Activated CD4-positive, alpha-beta T cell treated with anti-CD3 and anti-CD28 coated beads, Interleukin-2, amount 10 ng/mL, durations not matched to agents 24 days and 14 days (primary cell): ENCODE data around the gene EMX2. TPM values are rescaled to one million over a fixed set of nuclear protein-coding genes. Genes with fewer than 3 reads are reported as not detected.
A peak's percentile ranks its signal among the peaks of the same experiment; 100 is the strongest.

Source experiments
- DNase-seq: peaks from one replicate; pipeline ENCODE4 v3.0.0; 2022
- H3K27ac Mint-ChIP-seq: one replicate; pipeline ENCODE4 v1.8.0; 2022; ENCODE audit warnings: mild to moderate bottlenecking, mixed read lengths
- H3K27me3 Mint-ChIP-seq: one replicate; pipeline ENCODE4 v1.8.0; 2022; ENCODE audit warnings: mixed read lengths
- H3K36me3 Mint-ChIP-seq: one replicate; pipeline ENCODE4 v1.8.0; 2022; ENCODE audit warnings: low read depth, mild to moderate bottlenecking, mixed read lengths
- H3K4me1 Mint-ChIP-seq: one replicate; pipeline ENCODE4 v1.8.0; 2021; ENCODE audit warnings: mixed read lengths
- H3K4me3 Mint-ChIP-seq: one replicate; pipeline ENCODE4 v1.8.0; 2022; ENCODE audit warnings: mild to moderate bottlenecking, moderate library complexity, mixed read lengths
- H3K9me3 Mint-ChIP-seq: one replicate; pipeline ENCODE4 v1.8.0; 2021; ENCODE audit warnings: mixed read lengths
- intact Hi-C: fragments of 100-400 bp; cut with micrococcal nuclease; formaldehyde crosslinking; loops from one replicate; pipeline ENCODE4 v1.15.1; 2023
- total RNA-seq: library from RNA; stranded (reverse); gene quantifications from 2 replicates; pipeline ENCODE4 v1.2.3, GENCODE V29; 2022

The EMX2 gene
- total RNA-seq, 1 donor from 2014 or later: not detected

DNA sequence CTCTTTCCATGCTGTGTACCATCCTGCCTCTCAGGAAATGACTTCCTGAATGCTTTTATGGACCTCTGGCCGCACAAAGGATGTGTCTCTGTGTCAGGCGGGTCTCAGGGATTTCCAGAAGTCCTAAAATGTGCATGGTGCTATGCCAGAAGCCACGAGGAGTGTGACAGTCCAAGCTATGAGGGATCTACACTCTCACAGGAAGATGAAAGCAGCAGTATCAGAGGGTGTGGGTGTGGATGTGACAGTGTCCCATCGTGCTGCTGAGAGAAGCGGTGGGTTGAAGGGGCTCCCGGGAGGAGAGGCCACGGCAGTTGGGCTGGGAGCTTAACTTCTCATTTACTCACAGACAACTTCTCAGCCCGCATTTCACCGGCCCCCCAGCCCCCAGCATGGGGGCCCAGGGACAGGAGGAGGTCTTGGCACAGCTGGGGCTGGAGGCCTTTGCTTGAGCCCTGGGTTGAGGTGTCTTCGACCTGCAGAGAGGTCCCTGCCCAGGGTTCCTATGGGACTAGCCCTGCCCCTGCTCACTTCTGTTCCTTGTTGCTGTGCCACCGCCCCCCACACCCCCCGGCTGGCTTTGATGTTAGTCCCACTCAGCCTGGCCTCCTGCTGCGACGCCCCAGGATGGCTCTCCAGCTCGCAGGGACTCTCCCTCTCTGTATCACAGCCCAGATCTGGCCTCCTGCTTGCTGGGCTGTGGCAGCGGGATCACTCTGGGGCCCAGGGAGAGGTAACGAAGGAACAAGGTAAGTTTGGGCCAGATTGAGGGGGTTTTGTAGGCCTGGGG is 30.8 kb upstream of the EMX2 start:
- peaks cover 6% of the 10 kb centered on the region for H3K27me3 Mint-ChIP-seq
- H3K9me3 Mint-ChIP-seq: no peaks in the 10 kb centered on the region
- DNase-seq: no peak

DNA sequence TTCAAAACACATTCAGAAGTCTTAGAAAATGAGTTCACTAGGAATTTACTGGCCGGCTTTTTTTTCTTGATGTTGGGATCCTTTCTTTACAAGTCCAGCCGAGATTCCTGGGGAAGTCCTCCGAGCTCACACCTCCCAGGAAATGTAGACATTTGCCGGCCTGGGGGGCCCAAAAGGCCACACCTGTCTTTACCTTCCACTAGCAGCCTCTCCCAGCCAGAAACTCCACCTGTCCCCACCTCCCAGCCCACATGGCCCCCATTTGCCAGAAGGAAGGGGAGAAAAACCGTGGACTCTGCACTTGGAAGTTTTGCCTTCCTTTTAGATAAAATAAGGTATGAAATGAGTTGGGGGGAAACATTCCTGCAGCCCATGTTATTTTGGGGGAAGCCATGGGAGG is 27.6 kb upstream of the EMX2 start:
- H3K36me3 Mint-ChIP-seq: no peaks in the 10 kb centered on the region
- H3K4me1 Mint-ChIP-seq: no peaks in the 10 kb centered on the region
- H3K9me3 Mint-ChIP-seq: no peaks in the 10 kb centered on the region
- no peak for DNase-seq
- H3K4me3 Mint-ChIP-seq: no peak overlapping the region
- H3K27ac Mint-ChIP-seq: no peak overlapping the region
- intact Hi-C loops: no loop called here
- H3K27me3 Mint-ChIP-seq: peaks cover 10% of the 10 kb centered on the region

More for the DNA sequence above, 30.8 kb upstream of the EMX2 start:
- Mint-ChIP-seq H3K27ac (no peak overlapping the region), H3K4me3 (no peak overlapping the region), H3K4me1 (no peaks in the 10 kb centered on the region), H3K36me3 (no peaks in the 10 kb centered on the region)
- intact Hi-C loops: no loop called here

GRCh38 chr10:117516681-117517080 is 25.9 kb upstream of the EMX2 start:
- Mint-ChIP-seq H3K36me3 (no peaks in the 10 kb centered on the region), H3K27me3 (peaks cover 17% of the 10 kb centered on the region), H3K27ac (no peak overlapping the region), H3K4me1 (no peaks in the 10 kb centered on the region), H3K9me3 (no peaks in the 10 kb centered on the region), H3K4me3 (no peak overlapping the region)
- DNase-seq: no peak
- intact Hi-C loops: no loop called here

DNA sequence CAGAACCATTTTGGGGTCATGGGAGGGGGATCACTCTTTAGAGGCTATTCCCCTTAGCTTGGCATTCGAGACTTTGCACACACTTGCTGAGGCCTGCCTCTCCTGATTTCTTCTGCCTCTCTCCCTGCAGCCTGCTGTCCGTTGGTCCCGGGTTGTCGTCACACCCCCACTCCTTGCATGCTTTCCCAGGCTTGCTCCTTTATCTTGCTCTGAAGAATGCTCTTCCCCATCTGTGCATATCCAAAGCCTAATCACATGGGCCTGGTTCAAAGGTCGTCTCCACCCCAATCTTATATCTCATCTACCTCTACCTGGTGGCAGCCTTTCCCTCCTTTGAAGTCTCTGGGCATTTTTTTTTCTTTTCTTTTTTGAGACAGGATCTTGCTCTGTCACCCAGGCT is 24.3 kb upstream of the EMX2 start:
- H3K27ac Mint-ChIP-seq: no peak overlapping the region
- H3K36me3 Mint-ChIP-seq: no peaks in the 10 kb centered on the region
- intact Hi-C loops: no loop called here
- no peaks in the 10 kb centered on the region for H3K4me1 Mint-ChIP-seq
- H3K27me3 Mint-ChIP-seq: peaks cover 17% of the 10 kb centered on the region
- no peak for DNase-seq
- H3K9me3 Mint-ChIP-seq: no peaks in the 10 kb centered on the region
- H3K4me3 Mint-ChIP-seq: no peak overlapping the region

GRCh38 chr10:117519286-117519685 is 23.3 kb upstream of the EMX2 start:
- intact Hi-C loops: no loop called here
- H3K4me3 Mint-ChIP-seq: no peak overlapping the region
- no peak overlapping the region for H3K27ac Mint-ChIP-seq
- no peak for DNase-seq
- H3K9me3 Mint-ChIP-seq: no peaks in the 10 kb centered on the region
- no peaks in the 10 kb centered on the region for H3K36me3 Mint-ChIP-seq
- H3K27me3 Mint-ChIP-seq: peaks cover 16% of the 10 kb centered on the region
- no peaks in the 10 kb centered on the region for H3K4me1 Mint-ChIP-seq

- no peak for DNase-seq
- Mint-ChIP-seq H3K4me3 (no peak overlapping the region), H3K27me3 (peaks cover 18% of the 10 kb centered on the region), H3K27ac (no peak overlapping the region), H3K9me3 (no peaks in the 10 kb centered on the region), H3K36me3 (no peaks in the 10 kb centered on the region), H3K4me1 (no peaks in the 10 kb centered on the region)
- intact Hi-C loops: no loop called here
Observed at GRCh38 chr10:117519879-117520278, 22.7 kb upstream of the EMX2 start.

- no peaks in the 10 kb centered on the region for H3K4me1 Mint-ChIP-seq
- H3K27me3 Mint-ChIP-seq: peaks cover 66% of the 10 kb centered on the region
- H3K27ac Mint-ChIP-seq: no peak overlapping the region
- H3K36me3 Mint-ChIP-seq: no peaks in the 10 kb centered on the region
- no peak for DNase-seq
- intact Hi-C loops: loop anchor here (5.0 to 10.0 kb wide), 3 partner anchors 304 to 1256 kb away; partner anchors contain the start of gene GFRA1
- H3K9me3 Mint-ChIP-seq: no peaks in the 10 kb centered on the region
- H3K4me3 Mint-ChIP-seq: no peak overlapping the region
Observed at GRCh38 chr10:117530791-117531190, 11.8 kb upstream of the EMX2 start.

DNA sequence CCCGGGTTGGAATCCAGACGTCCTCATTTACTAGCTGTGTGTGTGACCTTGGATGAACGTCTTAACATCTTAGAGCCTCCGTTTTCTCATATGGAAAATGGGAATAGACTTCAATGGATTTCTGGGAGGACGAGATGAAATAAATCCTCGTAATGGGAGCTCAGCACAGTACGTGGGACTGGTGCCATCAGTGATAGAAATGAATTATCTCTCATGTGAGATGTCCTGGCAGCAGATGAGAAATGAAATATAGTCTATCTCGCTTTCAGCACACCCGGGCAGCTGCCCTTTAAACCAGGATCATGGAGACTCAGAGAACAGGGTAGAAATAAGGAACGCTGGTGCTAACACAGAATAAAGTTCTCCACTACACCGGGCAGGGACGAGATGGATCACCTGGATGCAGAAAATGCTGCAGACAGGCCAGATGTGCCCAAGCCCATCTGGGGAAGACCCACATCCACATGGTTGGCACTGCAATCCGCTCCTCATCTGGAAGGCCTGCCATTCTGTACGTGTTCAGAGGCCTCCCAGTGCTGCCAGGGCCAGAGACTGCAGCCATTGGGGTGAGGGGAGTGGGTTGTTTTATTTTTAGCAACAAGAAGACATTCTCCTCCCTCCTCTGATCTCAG is 11.1 kb upstream of the EMX2 start:
- Mint-ChIP-seq H3K36me3 (no peaks in the 10 kb centered on the region), H3K4me3 (no peak overlapping the region), H3K4me1 (no peaks in the 10 kb centered on the region), H3K9me3 (no peaks in the 10 kb centered on the region), H3K27me3 (peaks cover 71% of the 10 kb centered on the region), H3K27ac (no peak overlapping the region)
- intact Hi-C loops: loop anchor here (5.0 to 10.0 kb wide), 3 partner anchors 303 to 1257 kb away; partner anchors contain the start of gene GFRA1
- DNase-seq: no peak

DNA sequence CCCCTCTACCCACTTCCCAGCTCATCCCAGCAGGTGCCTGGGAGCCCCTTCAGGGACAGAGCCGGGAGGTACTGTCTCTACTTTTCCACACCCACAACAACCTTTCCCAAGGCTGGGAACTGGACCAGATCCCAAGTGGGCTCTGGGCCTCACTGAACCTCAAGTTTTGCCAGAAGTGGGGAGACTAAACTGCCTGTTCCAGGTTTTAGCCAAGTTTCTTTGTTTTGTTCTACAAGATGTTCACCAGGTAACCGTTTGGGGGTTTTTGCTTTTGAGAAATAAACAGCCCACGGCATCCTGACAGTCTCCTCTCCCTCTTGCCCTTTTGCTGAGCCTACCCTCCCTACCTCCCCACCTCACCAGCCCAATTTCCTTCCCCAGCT is 10.6 kb upstream of the EMX2 start:
- no peaks in the 10 kb centered on the region for H3K4me1 Mint-ChIP-seq
- DNase-seq: no peak
- no peaks in the 10 kb centered on the region for H3K9me3 Mint-ChIP-seq
- H3K27ac Mint-ChIP-seq: no peak overlapping the region
- H3K36me3 Mint-ChIP-seq: no peaks in the 10 kb centered on the region
- H3K27me3 Mint-ChIP-seq: peaks cover 76% of the 10 kb centered on the region
- intact Hi-C loops: loop anchor here (5.0 to 10.0 kb wide), 3 partner anchors 303 to 1257 kb away; partner anchors contain the start of gene GFRA1
- H3K4me3 Mint-ChIP-seq: no peak overlapping the region

DNA sequence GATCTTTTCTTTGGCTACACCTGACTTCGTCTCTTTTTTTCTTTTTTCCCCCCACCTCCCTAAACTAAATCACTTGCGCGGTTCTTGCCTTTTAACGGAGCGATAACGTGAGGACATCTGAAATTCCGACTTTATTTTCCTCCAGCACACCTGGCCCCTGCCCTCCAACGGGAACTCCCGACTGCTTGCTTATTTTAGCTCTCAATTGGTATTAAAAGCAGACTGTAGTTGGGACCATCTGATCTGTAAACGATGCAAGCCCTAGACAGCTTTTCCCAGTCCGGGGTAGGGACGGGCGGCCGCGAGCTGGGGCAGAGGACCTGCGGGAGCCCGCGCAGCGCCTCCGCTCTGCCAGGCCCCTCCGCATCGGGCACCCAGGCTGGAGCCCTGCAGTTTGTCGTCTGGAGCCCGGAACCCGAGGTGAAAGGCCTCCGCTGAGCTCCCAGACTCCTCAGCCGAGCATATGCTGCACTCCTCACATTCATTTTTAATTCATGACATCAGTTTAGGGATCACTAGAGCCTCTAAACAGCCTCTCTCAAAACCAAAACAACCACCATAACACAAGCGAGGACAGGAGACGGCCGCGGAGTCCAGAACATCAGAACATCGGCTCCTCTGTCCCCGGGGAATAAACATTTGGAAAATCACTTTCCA is 10.0 kb upstream of the EMX2 start:
- intact Hi-C loops: loop anchor here (1.0 to 10.0 kb wide), 4 partner anchors 14 to 1258 kb away; partner anchors contain the start of gene GFRA1
- Mint-ChIP-seq H3K9me3 (no peaks in the 10 kb centered on the region), H3K4me3 (no peak overlapping the region), H3K4me1 (no peaks in the 10 kb centered on the region), H3K27ac (no peak overlapping the region), H3K36me3 (no peaks in the 10 kb centered on the region), H3K27me3 (peaks cover 79% of the 10 kb centered on the region)
- DNase-seq: no peak

DNA sequence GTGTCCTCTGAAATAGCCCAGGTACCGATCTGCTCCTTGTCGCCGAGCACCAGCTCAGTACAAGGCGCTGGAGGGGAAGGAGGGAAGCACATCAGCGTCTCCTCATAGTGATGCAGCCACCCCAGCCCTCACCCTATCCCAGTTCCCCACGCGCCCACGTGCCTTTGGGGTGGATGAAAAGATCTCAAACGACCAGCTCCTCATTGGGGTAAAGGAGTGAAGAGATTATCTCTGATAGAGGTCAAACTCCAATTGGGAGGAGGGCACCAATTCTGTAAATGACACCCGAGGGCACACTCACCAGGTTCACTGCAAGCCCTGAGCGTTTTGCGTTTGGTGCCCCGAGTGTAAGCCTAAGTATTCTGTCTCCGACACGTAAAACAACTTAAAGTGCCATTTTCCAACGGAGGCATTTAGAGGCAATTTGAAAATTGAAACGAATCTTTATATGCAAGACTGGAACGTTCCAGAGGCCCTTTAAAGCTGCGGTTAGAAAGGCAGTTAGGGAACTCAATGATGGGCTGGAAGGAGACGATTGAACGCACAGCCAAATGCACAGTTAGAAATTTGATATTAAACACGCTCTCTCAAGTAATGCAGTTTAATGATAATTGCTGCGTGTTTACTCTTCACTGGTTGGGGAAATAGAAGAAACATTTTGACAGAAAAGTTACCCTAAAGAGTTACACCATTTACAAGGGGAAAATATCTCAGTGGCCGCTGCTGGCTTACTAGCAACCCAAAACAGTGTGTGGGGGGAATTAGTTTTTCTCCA is 8.9 kb upstream of the EMX2 start:
- Mint-ChIP-seq H3K27ac (peak overlapping the region; percentile 36), H3K4me3 (no peak overlapping the region)
- intact Hi-C loops: loop anchor here (1.0 to 10.0 kb wide), 4 partner anchors 13 to 1259 kb away; partner anchors contain the start of gene GFRA1

GRCh38 chr10:117534321-117535297 is 7.9 kb upstream of the EMX2 start:
- Mint-ChIP-seq H3K4me3 (no peak overlapping the region), H3K27me3 (peaks cover 85% of the 10 kb centered on the region), H3K4me1 (no peaks in the 10 kb centered on the region), H3K27ac (no peak overlapping the region), H3K36me3 (no peaks in the 10 kb centered on the region), H3K9me3 (no peaks in the 10 kb centered on the region)
- DNase-seq: no peak
- intact Hi-C loops: loop anchor here (5.0 to 10.0 kb wide), 3 partner anchors 300 to 1260 kb away; partner anchors contain the start of gene GFRA1

More for the DNA sequence above, 8.9 kb upstream of the EMX2 start:
- peaks cover 84% of the 10 kb centered on the region for H3K27me3 Mint-ChIP-seq
- no peaks in the 10 kb centered on the region for H3K4me1 Mint-ChIP-seq
- no peak for DNase-seq
- no peaks in the 10 kb centered on the region for H3K36me3 Mint-ChIP-seq
- H3K9me3 Mint-ChIP-seq: no peaks in the 10 kb centered on the region
